Lung (tissue), 16 donors: ENCODE results near the gene GAST. TPM values are rescaled to one million over a fixed set of nuclear protein-coding genes. Genes with fewer than 3 reads are reported as not detected.

ENCODE experiments used
- ATAC-seq: fragments of 200-7000 bp; cut with Tn5 transposase; one replicate; pipeline ENCODE4 v1.9.1; 2020; ENCODE audit warnings: moderate number of reproducible peaks; ENCODE audit not compliant: insufficient read depth, low FRiP score
- DNase-seq, 3 donors: peaks; one replicate each; pipeline ENCODE4 v3.0.0-alpha.2; 2013 to 2017
- H3K27ac ChIP-seq, 2 donors: one replicate each; pipeline ENCODE4 v1.5.1; 2013; ENCODE audit warnings: mild to moderate bottlenecking in 2 of 2, moderate library complexity in 2 of 2, control low read depth in 1 of 2, inconsistent platforms in 1 of 2, low read depth in 1 of 2, low read length in 1 of 2
- H3K27me3 ChIP-seq, 3 donors: one replicate each; pipeline ENCODE4 v1.5.1; 2013; ENCODE audit warnings: low read length in 2 of 3; ENCODE audit not compliant: control insufficient read depth in 3 of 3, insufficient read depth in 3 of 3
- H3K36me3 ChIP-seq, 4 donors: one replicate each; pipeline ENCODE4 v1.5.1; 2013; ENCODE audit warnings: low read length in 4 of 4, mild to moderate bottlenecking in 1 of 4, moderate library complexity in 1 of 4; ENCODE audit not compliant: control insufficient read depth in 4 of 4, insufficient read depth in 4 of 4
- H3K4me1 ChIP-seq, 5 donors: one replicate each; pipeline ENCODE4 v1.5.1; 2013; ENCODE audit warnings: low read length in 5 of 5, mild to moderate bottlenecking in 2 of 5, moderate library complexity in 1 of 5; ENCODE audit not compliant: control insufficient read depth in 5 of 5, insufficient read depth in 5 of 5
- H3K4me3 ChIP-seq: one replicate; pipeline ENCODE4 v1.5.1; 2013; ENCODE audit warnings: mild to moderate bottlenecking, control low read depth, moderate library complexity
- H3K9ac ChIP-seq, 2 donors: one replicate each; pipeline ENCODE4 v1.5.1; 2013; ENCODE audit warnings: low read length in 2 of 2, control low read depth in 1 of 2; ENCODE audit not compliant: insufficient read depth in 1 of 2
- H3K9me3 ChIP-seq, 4 donors: one replicate each; pipeline ENCODE4 v1.5.1; 2013; ENCODE audit warnings: low read length in 3 of 4, mild to moderate bottlenecking in 1 of 4, moderate library complexity in 1 of 4; ENCODE audit not compliant: control insufficient read depth in 4 of 4, insufficient read depth in 3 of 4
- CTCF ChIP-seq: IDR thresholded peaks from 2 replicates; pipeline ENCODE4 v1.5.1; 2012; ENCODE audit warnings: mild to moderate bottlenecking; ENCODE audit errors: control extremely low read depth, extremely low read depth
- WGBS, 2 donors: extraction: QIAGEN DNeasy Blood & Tissue Kit; methylation state at CpG; one replicate each; pipeline ENCODE4 v1.1.7; 2013; 5-methylcytosine and 5-hydroxymethylcytosine counted together
- long read RNA-seq, 5 donors: transcript quantifications; one replicate each; lab custom pipeline, GENCODE V29; 2026
- polyA plus RNA-seq, 2 donors: library from polyadenylated mRNA; stranded (reverse); fragments of 200-250 nt; gene quantifications; one replicate each; pipeline ENCODE4 v1.2.1, GENCODE V29; 2013
- total RNA-seq, 2 donors: library from RNA; depleted of rRNA in 1 of 2; stranded (reverse); fragments of >200 nt in 1 of 2; gene quantifications; one replicate each; pipeline ENCODE4 v1.2.1, GENCODE V29; 2014 to 2021
- donor health status: control.
- donor health status: control.
- donor health status: Bipolar disorder and iron deficiency.
- donor health status: healthy.
- donor health status: DM: yes; HTN: yes; CAD: no.

Gene GAST, protein sequence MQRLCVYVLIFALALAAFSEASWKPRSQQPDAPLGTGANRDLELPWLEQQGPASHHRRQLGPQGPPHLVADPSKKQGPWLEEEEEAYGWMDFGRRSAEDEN
- total RNA-seq (not detected), polyA plus RNA-seq (not detected)
- long read RNA-seq, donor 1, result 0 reads
- long read RNA-seq, donor 2, result 0 reads
- long read RNA-seq, donor 3, result 0 reads
- long read RNA-seq, donor 4, result 0 reads
- long read RNA-seq, donor 5, result 0 reads

GRCh38 chr17:41711669-41712400 is at the start of gene GAST:
TSS of gene GAST (plus strand) at chr17:41712331. CDS start at chr17:41715437, 3,106 bp downstream.
- H3K27me3 ChIP-seq, result peaks cover 0 to 6% (median 0%) of the 10 kb centered on the region in 3 donors
- 87 to 91% methylated on average over 12 of the region's 12 CpGs for WGBS, 2 donors
- no peaks in the 10 kb centered on the region for H3K4me1 ChIP-seq
- ATAC-seq, result no peak
- no peak for TF ChIP-seq CTCF
- H3K9ac ChIP-seq, result no peak within 1 kb of the TSS
- H3K4me3 ChIP-seq, result no peak within 1 kb of the TSS
- no peaks in the 10 kb centered on the region for H3K36me3 ChIP-seq
- no peak within 1 kb of the TSS for H3K27ac ChIP-seq
- DNase-seq, result no peak
- no peaks in the 10 kb centered on the region for H3K9me3 ChIP-seq

DNA sequence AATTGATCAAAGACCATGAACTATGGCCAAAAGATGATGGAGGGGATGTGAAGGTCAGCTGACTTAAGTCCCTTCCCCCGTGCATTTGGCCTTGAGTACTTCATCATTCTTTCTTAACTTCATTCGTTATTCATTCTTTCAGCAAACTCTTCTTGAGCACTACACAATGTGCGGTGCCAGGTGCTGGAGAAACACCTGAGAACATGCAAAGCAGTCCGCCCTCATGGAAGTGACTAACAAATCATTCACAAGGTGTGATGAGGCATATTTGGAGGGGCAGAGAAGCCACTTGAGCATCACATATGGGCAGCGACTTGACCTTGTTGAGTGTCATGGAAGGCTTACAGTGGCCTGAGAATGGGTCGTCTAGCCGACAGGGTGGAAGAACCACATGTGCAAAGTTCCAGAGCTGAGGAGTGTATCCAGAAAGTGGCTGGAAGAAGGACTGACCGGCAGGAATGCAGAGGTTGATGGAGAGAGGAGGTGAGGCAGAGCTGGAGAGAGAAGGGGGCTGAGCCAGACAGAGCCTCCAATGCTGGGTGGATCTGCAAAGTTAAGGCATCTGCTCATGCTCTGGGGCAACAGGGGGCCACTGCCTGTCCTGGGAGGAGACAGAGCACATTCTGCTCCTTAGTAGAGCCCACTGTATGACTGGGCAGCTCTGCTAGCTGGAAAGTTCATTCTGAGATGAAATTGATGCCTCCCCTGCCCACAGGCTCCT is 48.5 kb upstream of the GAST start:
- Histone ChIP-seq H3K27me3 (peaks cover 0 to 5% (median 3%) of the 10 kb centered on the region in 3 donors), H3K9ac (no peak overlapping the region)
- 70 to 76% methylated on average over 8 of the region's 8 CpGs for WGBS, 2 donors

DNA sequence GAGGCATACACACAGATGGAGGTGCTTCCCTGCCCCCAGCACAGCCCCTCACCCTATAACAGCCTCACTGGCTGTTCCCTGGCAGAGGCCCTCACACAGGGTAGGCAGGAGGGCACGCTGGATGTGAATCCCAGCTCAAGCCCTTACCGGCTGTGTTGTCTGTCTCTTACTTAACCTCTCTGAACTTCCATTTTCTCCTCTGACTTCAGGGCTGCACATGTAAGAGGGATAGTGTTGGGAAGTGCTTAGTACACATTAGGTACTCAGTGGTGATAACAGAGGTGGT is 48.0 kb upstream of the GAST start:
- Histone ChIP-seq H3K9ac (no peak overlapping the region), H3K36me3 (no peaks in the 10 kb centered on the region), H3K27ac (no peak overlapping the region), H3K4me3 (no peak overlapping the region), H3K27me3 (peaks cover 0 to 5% (median 3%) of the 10 kb centered on the region in 3 donors), H3K4me1 (peaks cover 0 to 8% (median 5%) of the 10 kb centered on the region in 5 donors), H3K9me3 (no peaks in the 10 kb centered on the region)
- no peak for TF ChIP-seq CTCF
- DNase-seq (no peak), ATAC-seq (no peak)
- whole genome bisulfite sequencing, 2 donors, result 78 to 87% methylated on average over 2 of the region's 2 CpGs

More for the DNA sequence above, 48.5 kb upstream of the GAST start:
- Histone ChIP-seq H3K9me3 (no peaks in the 10 kb centered on the region), H3K27ac (no peak overlapping the region), H3K4me3 (no peak overlapping the region), H3K36me3 (no peaks in the 10 kb centered on the region), H3K4me1 (peaks cover 0 to 8% (median 5%) of the 10 kb centered on the region in 5 donors)
- DNase-seq (no peak), ATAC-seq (no peak)
- no peak for TF ChIP-seq CTCF
